ENCODE measurements around the gene BMPER. TPM values are rescaled to one million over a fixed set of nuclear protein-coding genes. Genes with fewer than 3 reads are reported as not detected.

Gene BMPER
- total and polyA plus RNA-seq, 7 experiments from 2014 or later = 0.37 to 0.81 (median 0.44) TPM; not detected in 4

DNA sequence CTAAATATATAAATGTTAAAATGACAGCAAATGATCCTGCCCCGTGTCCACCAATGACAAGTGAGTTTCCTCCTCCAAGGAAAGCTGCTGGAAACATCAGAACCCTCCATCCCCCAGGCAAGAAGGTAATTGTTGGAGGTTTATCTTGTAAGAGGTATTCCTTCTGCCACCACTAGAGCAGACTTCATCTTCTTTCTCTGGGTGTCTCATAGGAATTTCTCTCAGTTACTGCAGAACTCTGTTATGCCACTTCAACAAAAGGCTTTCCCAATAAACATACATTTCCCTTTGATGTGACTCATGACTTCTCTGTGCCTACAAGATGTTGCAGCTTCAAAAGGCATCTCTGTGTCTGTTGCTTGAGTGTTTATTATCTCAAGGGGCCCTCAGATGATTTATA lies 279.1 kb downstream of the BMPER start:
- H3K4me3 Mint-ChIP-seq = no peak overlapping the region
- DNase-seq (no peak), ATAC-seq (no peak)
- intact Hi-C loops (cut with micrococcal nuclease) = no loop called here
- H3K27ac Mint-ChIP-seq = no peak overlapping the region
- ChIA-PET CTCF (no interaction called here), POLR2A (no interaction called here)
- Histone ChIP-seq H3K27me3 (ENCODE audit: control insufficient read depth in 2 of 2, insufficient read depth in 2 of 2, low read length in 2 of 2) (no peaks in the 10 kb centered on the region), H3K9me3 (ENCODE audit: control insufficient read depth in 2 of 3, low read length in 3 of 3) (no peaks in the 10 kb centered on the region), H3K4me1 (ENCODE audit: control insufficient read depth in 2 of 2, insufficient read depth in 2 of 2, low read length in 2 of 2) (no peaks in the 10 kb centered on the region), H3K27ac (ENCODE audit: low read depth, low read length) (no peak overlapping the region), H3K4me3 (ENCODE audit: low read length) (no peak overlapping the region), H3K36me3 (ENCODE audit: control insufficient read depth in 2 of 3, insufficient read depth in 3 of 3, low read length in 3 of 3) (no peaks in the 10 kb centered on the region)
- H3K9me3 Mint-ChIP-seq = peaks cover 0 to 9% (median 3%) of the 10 kb centered on the region in 11 donors
- H3K27me3 Mint-ChIP-seq = peaks cover 0 to 4% (median 0%) of the 10 kb centered on the region in 5 donors
- H3K36me3 Mint-ChIP-seq = no peaks in the 10 kb centered on the region
- H3K4me1 Mint-ChIP-seq = no peaks in the 10 kb centered on the region

DNA sequence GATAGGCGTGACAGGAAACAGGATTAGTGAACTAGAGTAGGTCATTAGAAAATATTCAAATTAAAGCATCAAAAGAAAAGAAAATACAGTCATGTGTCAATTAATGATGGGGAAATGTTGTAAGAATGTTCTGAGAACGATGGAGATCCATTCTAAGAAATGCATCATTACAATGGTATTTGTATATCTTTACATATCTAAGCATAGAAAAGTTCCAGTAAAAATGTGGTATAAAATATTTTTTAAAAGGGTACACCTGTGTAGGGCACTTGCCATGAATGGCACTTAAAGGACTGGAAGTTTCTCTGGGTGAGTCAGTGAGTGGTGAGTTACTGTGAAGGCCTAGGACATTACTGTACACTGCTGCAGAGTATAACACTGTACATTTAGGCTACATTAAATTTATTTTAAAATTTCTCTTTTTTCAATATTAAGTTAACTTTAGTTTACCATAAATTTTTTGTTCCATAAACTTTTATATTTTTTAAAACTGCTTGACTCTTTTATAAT lies 282.5 kb downstream of the BMPER start:
- no peak overlapping the region for H3K4me3 ChIP-seq (ENCODE audit: low read length)
- ChIA-PET CTCF (no interaction called here), POLR2A (no interaction called here)
- Mint-ChIP-seq H3K27ac (no peak overlapping the region), H3K4me1 (no peaks in the 10 kb centered on the region), H3K9me3 (peaks cover 0 to 11% (median 2%) of the 10 kb centered on the region in 11 donors), H3K27me3 (peaks cover 0 to 5% (median 0%) of the 10 kb centered on the region in 5 donors), H3K4me3 (no peak overlapping the region), H3K36me3 (no peaks in the 10 kb centered on the region)
- ATAC-seq (no peak), DNase-seq (no peak)
- H3K27me3 ChIP-seq (ENCODE audit: control insufficient read depth in 2 of 2, insufficient read depth in 2 of 2, low read length in 2 of 2) = no peaks in the 10 kb centered on the region
- no peaks in the 10 kb centered on the region for H3K36me3 ChIP-seq (ENCODE audit: control insufficient read depth in 2 of 3, insufficient read depth in 3 of 3, low read length in 3 of 3)
- intact Hi-C loops (cut with micrococcal nuclease) = no loop called here
- no peaks in the 10 kb centered on the region for H3K9me3 ChIP-seq (ENCODE audit: control insufficient read depth in 2 of 3, low read length in 3 of 3)
- no peak overlapping the region for H3K27ac ChIP-seq (ENCODE audit: low read depth, low read length)
- H3K4me1 ChIP-seq (ENCODE audit: control insufficient read depth in 2 of 2, insufficient read depth in 2 of 2, low read length in 2 of 2) = no peaks in the 10 kb centered on the region

DNA sequence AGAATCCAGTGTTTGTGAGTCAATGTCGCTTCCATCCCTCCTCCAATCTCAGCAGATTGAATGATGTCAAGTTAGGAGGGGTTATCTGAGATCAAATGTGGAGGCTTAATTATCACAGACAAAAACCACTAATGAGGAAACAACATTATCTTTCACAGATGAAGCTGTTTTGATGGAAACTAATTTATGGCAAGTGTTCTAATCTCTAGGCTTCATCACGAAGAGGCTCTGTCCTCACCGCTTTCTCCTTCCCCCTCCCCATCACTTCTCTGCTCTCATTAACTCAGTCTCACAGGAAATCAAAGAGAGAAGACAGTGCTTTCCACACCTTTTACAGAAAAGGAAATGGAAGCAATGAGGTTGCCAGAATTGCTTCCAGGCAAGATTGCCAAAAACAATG lies 283.7 kb downstream of the BMPER start:
- no peaks in the 10 kb centered on the region for H3K27me3 ChIP-seq (ENCODE audit: control insufficient read depth in 2 of 2, insufficient read depth in 2 of 2, low read length in 2 of 2)
- no peak overlapping the region for H3K4me3 Mint-ChIP-seq
- ATAC-seq (no peak), DNase-seq (no peak)
- no peaks in the 10 kb centered on the region for H3K9me3 ChIP-seq (ENCODE audit: control insufficient read depth in 2 of 3, low read length in 3 of 3)
- no peaks in the 10 kb centered on the region for H3K4me1 Mint-ChIP-seq
- CTCF ChIA-PET = no interaction called here
- H3K27ac ChIP-seq (ENCODE audit: low read depth, low read length) = no peak overlapping the region
- H3K27ac Mint-ChIP-seq = no peak overlapping the region
- peaks cover 0 to 11% (median 0%) of the 10 kb centered on the region in 11 donors for H3K9me3 Mint-ChIP-seq
- no peak overlapping the region for H3K4me3 ChIP-seq (ENCODE audit: low read length)
- POLR2A ChIA-PET = no interaction called here
- H3K36me3 Mint-ChIP-seq = no peaks in the 10 kb centered on the region
- intact Hi-C loops (cut with micrococcal nuclease) = no loop called here
- no peaks in the 10 kb centered on the region for H3K36me3 ChIP-seq (ENCODE audit: control insufficient read depth in 2 of 3, insufficient read depth in 3 of 3, low read length in 3 of 3)
- peaks cover 0 to 5% (median 0%) of the 10 kb centered on the region in 5 donors for H3K27me3 Mint-ChIP-seq
- no peaks in the 10 kb centered on the region for H3K4me1 ChIP-seq (ENCODE audit: control insufficient read depth in 2 of 2, insufficient read depth in 2 of 2, low read length in 2 of 2)

DNA sequence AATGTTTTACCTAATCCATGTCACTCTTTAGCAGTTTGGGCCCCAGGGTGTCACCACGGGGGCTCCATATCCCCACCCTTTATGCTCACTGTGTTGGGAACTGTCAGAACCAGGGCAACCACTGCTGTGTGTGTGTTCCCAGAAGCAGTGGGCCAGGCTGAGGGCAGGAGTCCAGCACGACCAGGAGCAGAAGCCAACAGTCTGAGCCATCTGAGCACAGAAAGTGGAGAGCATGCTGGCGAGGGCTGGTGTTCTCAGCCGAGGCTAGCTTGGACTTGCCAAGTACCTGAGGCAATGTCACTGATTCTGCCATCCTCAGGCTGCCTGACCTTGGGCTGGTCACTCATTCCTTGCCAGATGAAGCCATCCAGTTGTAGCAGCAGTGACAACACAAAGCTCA lies 285.0 kb downstream of the BMPER start:
- peaks cover 0 to 5% (median 0%) of the 10 kb centered on the region in 5 donors for H3K27me3 Mint-ChIP-seq
- CTCF ChIA-PET = no interaction called here
- no peak overlapping the region for H3K4me3 ChIP-seq (ENCODE audit: low read length)
- H3K4me1 ChIP-seq (ENCODE audit: control insufficient read depth in 2 of 2, insufficient read depth in 2 of 2, low read length in 2 of 2) = no peaks in the 10 kb centered on the region
- no peaks in the 10 kb centered on the region for H3K27me3 ChIP-seq (ENCODE audit: control insufficient read depth in 2 of 2, insufficient read depth in 2 of 2, low read length in 2 of 2)
- POLR2A ChIA-PET = no interaction called here
- H3K4me1 Mint-ChIP-seq = no peaks in the 10 kb centered on the region
- no peak overlapping the region for H3K27ac ChIP-seq (ENCODE audit: low read depth, low read length)
- DNase-seq = no peak
- no peaks in the 10 kb centered on the region for H3K36me3 Mint-ChIP-seq
- H3K36me3 ChIP-seq (ENCODE audit: control insufficient read depth in 2 of 3, insufficient read depth in 3 of 3, low read length in 3 of 3) = no peaks in the 10 kb centered on the region
- H3K4me3 Mint-ChIP-seq = no peak overlapping the region
- intact Hi-C loops (cut with micrococcal nuclease) = no loop called here
- no peak for ATAC-seq
- no peak overlapping the region for H3K27ac Mint-ChIP-seq
- no peaks in the 10 kb centered on the region for H3K9me3 ChIP-seq (ENCODE audit: control insufficient read depth in 2 of 3, low read length in 3 of 3)
- peaks cover 0 to 11% (median 0%) of the 10 kb centered on the region in 11 donors for H3K9me3 Mint-ChIP-seq

DNA sequence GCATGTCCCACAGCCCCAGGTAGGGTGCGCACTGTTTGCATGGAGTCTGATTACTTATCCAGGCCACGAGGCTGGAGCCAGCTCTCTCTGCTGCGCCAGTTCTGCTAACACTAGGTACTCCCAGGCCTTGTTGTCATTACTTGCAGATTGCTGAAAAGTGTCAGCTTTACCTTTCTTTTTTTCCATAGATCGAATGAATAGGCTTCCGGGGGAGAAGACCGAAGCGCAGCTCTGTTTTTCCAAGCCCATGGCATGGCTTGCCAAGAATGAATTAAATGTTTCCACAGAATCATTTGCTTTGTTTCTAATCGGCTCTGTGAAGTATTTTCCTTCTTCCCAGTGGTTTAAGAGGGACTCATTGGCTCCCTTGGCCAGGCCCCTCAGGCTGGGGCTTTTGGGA lies 285.8 kb downstream of the BMPER start:
- Histone ChIP-seq H3K9me3 (ENCODE audit: control insufficient read depth in 2 of 3, low read length in 3 of 3) (no peaks in the 10 kb centered on the region), H3K4me3 (ENCODE audit: low read length) (no peak overlapping the region), H3K27me3 (ENCODE audit: control insufficient read depth in 2 of 2, insufficient read depth in 2 of 2, low read length in 2 of 2) (no peaks in the 10 kb centered on the region), H3K36me3 (ENCODE audit: control insufficient read depth in 2 of 3, insufficient read depth in 3 of 3, low read length in 3 of 3) (no peaks in the 10 kb centered on the region), H3K27ac (ENCODE audit: low read depth, low read length) (no peak overlapping the region), H3K4me1 (ENCODE audit: control insufficient read depth in 2 of 2, insufficient read depth in 2 of 2, low read length in 2 of 2) (no peaks in the 10 kb centered on the region)
- DNase-seq = no peak
- H3K4me1 Mint-ChIP-seq = no peaks in the 10 kb centered on the region
- no peak overlapping the region for H3K27ac Mint-ChIP-seq
- H3K27me3 Mint-ChIP-seq = peaks cover 0 to 5% (median 0%) of the 10 kb centered on the region in 5 donors
- intact Hi-C loops (cut with micrococcal nuclease) = no loop called here
- POLR2A ChIA-PET = no interaction called here
- CTCF ChIA-PET = no interaction called here
- ATAC-seq = no peak
- peaks cover 0 to 11% (median 0%) of the 10 kb centered on the region in 11 donors for H3K9me3 Mint-ChIP-seq
- no peak overlapping the region for H3K4me3 Mint-ChIP-seq
- no peaks in the 10 kb centered on the region for H3K36me3 Mint-ChIP-seq

DNA sequence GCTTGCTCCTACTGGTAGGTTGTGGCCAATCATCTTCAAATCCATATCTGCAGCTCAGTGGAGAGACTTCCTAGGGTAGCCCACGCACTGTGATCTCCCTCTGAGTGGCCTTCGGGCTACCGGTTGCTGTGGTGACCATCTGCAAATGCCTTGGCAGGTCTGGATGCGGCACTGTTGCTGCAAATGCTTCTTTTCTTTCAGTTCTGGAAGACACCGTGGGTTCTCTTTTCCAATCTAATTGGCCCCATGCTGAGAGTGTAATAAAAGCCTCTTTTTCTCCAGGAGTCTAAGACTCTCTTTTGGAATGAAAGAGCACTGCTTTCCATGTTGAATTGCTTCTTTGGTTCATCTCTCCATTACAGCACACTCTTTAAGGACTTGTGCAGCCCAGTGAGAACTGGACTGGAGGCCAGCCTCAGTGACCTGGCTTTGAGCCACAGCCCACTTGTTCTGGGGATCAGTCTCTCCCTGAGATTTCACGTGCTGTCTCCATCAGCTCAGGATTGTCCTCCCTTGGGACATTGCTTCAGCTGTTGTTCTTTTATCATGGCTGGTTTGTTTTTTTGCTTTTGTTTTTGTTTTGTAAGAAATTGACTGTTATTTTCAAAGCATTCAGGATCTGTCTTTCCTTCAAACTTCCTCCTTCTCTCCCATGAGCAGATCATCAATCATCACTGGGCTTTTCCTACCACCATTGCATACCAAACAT lies 286.6 kb downstream of the BMPER start:
- no peaks in the 10 kb centered on the region for H3K27me3 ChIP-seq (ENCODE audit: control insufficient read depth in 2 of 2, insufficient read depth in 2 of 2, low read length in 2 of 2)
- H3K4me1 Mint-ChIP-seq = no peaks in the 10 kb centered on the region
- POLR2A ChIA-PET = no interaction called here
- no peaks in the 10 kb centered on the region for H3K36me3 ChIP-seq (ENCODE audit: control insufficient read depth in 2 of 3, insufficient read depth in 3 of 3, low read length in 3 of 3)
- no peaks in the 10 kb centered on the region for H3K36me3 Mint-ChIP-seq
- intact Hi-C loops (cut with micrococcal nuclease) = no loop called here
- H3K4me3 ChIP-seq (ENCODE audit: low read length) = no peak overlapping the region
- no peak for ATAC-seq
- no peak overlapping the region for H3K4me3 Mint-ChIP-seq
- H3K27me3 Mint-ChIP-seq = peaks cover 0 to 5% (median 0%) of the 10 kb centered on the region in 5 donors
- DNase-seq = no peak
- peaks cover 0 to 11% (median 0%) of the 10 kb centered on the region in 11 donors for H3K9me3 Mint-ChIP-seq
- H3K9me3 ChIP-seq (ENCODE audit: control insufficient read depth in 2 of 3, low read length in 3 of 3) = no peaks in the 10 kb centered on the region
- no peak overlapping the region for H3K27ac Mint-ChIP-seq
- H3K27ac ChIP-seq (ENCODE audit: low read depth, low read length) = no peak overlapping the region
- CTCF ChIA-PET = no interaction called here
- no peaks in the 10 kb centered on the region for H3K4me1 ChIP-seq (ENCODE audit: control insufficient read depth in 2 of 2, insufficient read depth in 2 of 2, low read length in 2 of 2)

DNA sequence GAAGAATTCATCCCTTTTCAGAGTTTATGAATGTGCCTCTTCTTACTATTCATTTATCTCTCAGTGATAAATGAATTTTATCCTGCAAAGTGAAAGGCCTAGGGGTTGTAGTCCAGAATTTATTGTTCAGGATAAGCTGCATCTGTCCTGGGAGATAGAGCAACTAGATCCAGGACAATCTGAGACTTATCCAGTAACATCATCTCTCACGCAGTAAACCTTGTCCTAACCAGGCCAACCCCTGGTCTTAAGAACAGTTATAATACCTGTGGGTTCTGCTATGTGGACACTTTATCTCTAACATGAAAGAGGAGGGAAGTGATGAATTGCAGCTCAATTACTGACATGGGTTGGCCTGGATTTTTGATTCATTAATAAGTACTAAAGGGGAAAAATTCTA lies 287.6 kb downstream of the BMPER start:
- Mint-ChIP-seq H3K27ac (no peak overlapping the region), H3K4me1 (no peaks in the 10 kb centered on the region), H3K36me3 (no peaks in the 10 kb centered on the region), H3K4me3 (no peak overlapping the region), H3K27me3 (peaks cover 0 to 5% (median 0%) of the 10 kb centered on the region in 5 donors), H3K9me3 (peaks cover 0 to 11% (median 0%) of the 10 kb centered on the region in 11 donors)
- no peaks in the 10 kb centered on the region for H3K9me3 ChIP-seq (ENCODE audit: control insufficient read depth in 2 of 3, low read length in 3 of 3)
- H3K4me1 ChIP-seq (ENCODE audit: control insufficient read depth in 2 of 2, insufficient read depth in 2 of 2, low read length in 2 of 2) = no peaks in the 10 kb centered on the region
- no peaks in the 10 kb centered on the region for H3K36me3 ChIP-seq (ENCODE audit: control insufficient read depth in 2 of 3, insufficient read depth in 3 of 3, low read length in 3 of 3)
- ATAC-seq (no peak), DNase-seq (no peak)
- ChIA-PET CTCF (no interaction called here), POLR2A (no interaction called here)
- no peak overlapping the region for H3K27ac ChIP-seq (ENCODE audit: low read depth, low read length)
- no peak overlapping the region for H3K4me3 ChIP-seq (ENCODE audit: low read length)
- no peaks in the 10 kb centered on the region for H3K27me3 ChIP-seq (ENCODE audit: control insufficient read depth in 2 of 2, insufficient read depth in 2 of 2, low read length in 2 of 2)
- intact Hi-C loops (cut with micrococcal nuclease) = no loop called here

Data from naive thymus-derived CD4-positive, alpha-beta T cell (primary cell).